ENCODE measurements around the gene SLX9.

Gene SLX9

DNA sequence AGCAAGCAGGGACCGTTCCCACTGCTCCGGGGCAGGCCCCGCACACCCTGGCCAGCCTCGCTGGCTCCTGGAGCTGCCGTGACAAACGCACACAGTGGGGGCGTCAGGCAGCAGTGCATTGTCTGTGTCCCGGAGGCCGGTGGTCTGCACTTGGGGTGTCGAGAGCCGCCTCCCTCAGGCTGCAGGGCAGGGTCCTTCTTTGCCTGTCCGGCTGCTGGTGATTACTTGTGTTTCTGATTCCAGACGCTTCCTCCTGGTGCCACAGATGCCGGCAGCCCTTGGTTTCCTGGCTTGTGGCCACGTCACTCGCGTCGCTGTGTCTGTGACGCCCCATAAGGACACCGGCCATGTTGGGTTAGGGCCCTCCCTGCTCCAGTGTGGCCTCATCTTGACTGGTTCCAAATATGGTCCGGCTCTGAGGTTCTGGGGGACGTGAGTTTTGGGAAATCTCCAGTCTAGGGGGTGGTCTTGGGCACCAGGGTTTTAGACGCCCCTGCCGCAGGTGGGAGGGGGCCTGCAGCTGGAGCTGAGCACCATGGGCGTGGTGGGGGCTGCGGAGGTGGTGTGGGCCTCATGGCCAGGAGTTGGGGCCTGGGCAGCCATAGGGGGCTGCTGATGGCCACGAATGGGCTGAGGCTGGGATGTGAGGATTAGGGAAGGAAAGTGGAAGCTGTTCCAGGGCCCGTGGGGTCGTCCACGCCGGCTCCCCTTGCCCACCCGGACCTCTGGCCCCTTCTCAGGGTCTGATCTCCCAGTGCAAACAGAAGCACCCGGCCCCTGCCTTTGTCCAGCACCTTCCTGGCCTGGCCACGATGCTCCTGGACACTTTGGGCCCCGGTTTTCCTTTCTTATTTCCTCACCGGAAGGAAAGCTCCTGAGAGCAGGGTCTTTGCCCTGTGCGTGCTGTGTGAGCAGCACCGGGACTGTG lies 41.0 kb downstream of the SLX9 start:
- DNase-seq = no peak

GRCh38 chr21:44982558-44983250 lies 42.9 kb downstream of the SLX9 start:
- no peak for DNase-seq

- no peak for DNase-seq
Observed at GRCh38 chr21:44983421-44984206, 43.8 kb downstream of the SLX9 start.

DNA sequence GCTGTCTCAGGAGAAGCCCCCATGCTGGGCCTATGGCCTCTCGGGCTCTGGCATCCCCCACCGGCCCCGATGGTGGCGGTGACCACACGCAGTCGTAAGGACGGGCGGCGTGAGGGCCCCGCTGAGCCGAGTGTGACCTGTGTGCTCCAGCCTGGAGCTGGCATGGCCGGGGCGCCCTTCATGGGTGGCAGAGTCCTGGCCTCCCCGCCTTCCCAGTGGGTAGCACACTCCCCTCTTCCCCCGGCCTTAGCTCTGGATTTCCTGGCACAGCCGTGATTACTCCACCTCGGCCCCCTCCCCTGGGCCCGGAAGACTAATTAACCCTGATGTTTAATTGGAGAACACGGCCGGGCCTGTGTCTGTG lies 44.6 kb downstream of the SLX9 start:
- no peak for DNase-seq

DNA sequence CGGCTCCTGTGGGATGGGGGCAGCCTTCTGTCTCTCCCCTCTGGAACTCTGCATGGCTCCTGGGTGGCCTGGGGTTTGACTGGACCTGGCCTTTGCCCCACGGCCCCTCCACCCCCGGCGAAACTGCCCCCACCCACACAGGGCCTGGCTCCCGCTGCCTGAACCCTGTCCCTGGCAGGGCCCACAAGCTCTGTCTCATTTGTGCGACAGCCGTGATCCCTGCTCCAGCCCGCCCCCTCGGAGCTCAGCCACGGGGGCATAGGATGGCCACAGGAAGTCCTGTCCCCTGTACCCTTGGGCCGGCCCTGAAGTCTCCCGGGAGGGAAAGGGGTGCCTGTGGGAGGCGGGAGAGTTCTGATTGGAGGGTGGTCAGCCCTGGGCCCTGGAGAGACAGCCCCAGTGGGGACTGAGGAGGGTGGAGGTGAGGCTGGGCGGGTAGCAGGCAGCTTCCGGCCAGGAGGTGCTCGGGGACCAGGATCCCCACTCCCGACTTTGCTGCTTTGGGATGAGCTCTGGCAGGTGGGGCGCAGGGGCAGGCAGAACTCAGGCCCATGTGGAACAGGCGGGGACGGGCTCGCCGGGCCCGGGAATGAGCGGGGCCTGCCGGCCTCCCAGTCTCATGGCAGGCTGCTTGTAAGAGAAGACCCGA lies 45.1 kb downstream of the SLX9 start:
- DNase-seq = no peak

DNA sequence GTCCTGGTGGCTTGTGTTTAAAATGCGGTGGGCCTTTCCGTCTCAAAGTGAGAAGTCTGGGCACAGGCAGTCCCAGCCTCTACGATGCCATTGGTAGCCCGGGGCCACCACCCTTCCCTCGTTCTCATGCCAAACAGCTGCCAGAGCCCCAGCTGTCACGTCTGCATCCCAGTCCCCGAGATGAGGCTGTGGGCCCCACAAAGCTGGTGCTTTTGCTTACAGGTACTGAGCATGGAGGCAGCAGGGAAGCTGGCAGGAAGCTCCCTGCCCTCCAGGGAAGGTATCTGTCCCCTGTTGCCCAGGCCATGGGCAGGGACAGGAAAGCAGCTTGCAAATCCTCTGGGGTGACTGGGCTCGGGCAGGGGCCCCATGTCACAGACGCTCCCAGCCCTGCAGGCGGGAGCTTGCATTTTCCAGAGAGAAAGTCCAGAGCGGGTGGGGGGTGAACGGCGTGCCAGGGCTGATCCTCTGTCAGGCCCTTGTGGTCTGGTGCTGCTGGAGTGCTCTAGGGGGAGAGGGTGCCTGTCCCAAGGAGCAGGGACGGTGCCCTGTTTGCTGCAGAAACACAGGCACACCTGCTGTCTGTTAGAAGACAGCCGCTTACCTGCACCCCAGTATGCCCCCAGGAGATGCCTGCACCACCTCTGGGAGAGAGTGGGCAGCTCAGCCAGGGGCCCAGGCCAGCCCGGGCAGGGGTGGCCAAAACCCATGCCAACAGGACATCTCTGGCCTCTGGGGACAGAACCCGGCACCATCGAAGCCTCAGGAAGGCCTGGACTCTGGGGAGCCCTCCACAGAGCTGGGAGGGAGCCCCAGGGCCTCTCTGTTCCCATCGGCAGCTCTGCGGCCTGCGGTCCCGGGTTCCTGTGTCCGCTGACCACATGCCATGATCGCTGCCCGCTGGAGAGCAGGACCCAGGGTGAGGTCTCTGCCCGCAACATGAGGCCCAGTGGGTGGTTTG lies 45.9 kb downstream of the SLX9 start:
- DNase-seq = no peak

GRCh38 chr21:44986471-44987291 lies 46.9 kb downstream of the SLX9 start:
- DNase-seq = no peak

- DNase-seq = no peak
Observed at GRCh38 chr21:44987301-44987885, 47.6 kb downstream of the SLX9 start.

DNA sequence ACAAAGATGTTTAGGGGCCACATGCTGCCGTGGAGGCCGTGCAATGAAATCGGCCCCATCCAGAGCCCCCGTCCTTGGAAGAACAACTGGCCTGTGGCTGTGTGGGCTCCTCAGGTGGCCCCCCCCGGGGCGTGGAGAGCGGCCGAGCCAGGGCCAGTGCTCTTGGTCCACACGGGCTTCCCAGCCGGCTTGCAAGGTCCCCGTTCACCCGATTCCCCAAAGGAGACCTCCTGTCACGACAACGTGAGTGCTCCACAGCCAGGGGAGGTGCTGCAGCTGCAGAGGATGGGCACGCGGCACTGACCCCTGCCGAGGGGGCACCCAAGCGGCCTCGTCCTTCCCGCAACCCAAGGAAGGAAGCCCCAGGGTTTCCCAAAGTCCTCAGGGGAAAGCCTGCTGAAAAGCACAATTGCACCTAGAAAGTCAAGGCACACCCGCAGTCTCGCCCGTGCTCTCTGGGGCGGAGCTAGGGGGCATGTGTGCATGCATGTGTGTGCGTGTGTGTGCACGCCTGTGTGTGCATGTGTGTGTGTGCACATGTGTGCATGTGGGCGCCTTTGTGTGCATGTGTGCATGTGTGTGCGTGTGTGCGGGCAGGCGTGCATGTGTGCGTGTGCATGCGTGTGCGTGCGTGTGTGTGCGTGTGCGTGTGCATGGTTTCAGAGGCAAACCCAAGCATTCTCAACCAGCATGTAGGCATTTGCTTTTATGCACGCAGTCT lies 48.2 kb downstream of the SLX9 start:
- DNase-seq = no peak

- DNase-seq = no peak
Observed at GRCh38 chr21:44988607-44989536, 49.0 kb downstream of the SLX9 start.

GRCh38 chr21:44989537-44989886 lies 49.7 kb downstream of the SLX9 start:
- no peak for DNase-seq

DNA sequence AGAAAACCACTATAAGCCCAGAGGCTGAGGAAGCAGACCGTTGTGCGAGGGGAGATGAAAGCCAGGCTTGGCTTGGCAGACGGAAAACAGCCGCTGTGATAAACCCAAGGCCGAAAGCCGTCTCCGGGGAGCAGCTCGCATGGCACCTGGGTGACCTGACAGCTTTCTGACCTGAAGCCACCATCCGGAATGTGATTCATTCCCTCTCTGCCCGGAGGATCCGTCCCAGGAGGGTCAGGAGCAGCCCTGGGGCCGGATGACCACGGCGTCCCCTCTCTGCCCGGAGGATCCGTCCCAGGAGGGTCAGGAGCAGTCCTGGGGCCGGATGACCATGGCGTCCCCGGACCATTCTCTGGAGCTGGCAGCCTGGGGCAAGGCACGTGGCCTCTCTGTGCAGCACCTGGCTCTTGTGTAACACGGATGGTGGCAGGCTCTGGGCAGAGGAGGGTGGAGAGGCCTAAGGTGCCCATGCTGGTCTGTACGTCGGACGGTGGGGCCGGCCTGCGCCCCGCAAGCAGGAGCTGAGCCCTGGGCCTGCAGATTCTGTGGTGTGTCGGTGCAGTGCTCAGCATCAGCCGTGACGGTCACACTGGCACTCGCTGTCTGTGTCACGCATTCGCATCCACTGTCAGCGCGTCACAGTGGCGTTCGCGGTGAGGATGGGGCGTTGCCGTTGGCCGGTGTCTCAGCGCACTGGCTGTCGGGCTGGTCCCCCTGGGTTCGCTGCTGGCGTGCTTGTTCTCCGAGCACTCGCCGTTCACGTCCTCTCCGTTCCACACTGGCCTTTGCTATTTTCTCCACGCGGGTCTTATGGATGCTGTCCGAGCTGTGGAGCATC lies 50.3 kb downstream of the SLX9 start:
- no peak for DNase-seq

- DNase-seq = no peak
Observed at GRCh38 chr21:44990921-44991320, 51.1 kb downstream of the SLX9 start.

DNA sequence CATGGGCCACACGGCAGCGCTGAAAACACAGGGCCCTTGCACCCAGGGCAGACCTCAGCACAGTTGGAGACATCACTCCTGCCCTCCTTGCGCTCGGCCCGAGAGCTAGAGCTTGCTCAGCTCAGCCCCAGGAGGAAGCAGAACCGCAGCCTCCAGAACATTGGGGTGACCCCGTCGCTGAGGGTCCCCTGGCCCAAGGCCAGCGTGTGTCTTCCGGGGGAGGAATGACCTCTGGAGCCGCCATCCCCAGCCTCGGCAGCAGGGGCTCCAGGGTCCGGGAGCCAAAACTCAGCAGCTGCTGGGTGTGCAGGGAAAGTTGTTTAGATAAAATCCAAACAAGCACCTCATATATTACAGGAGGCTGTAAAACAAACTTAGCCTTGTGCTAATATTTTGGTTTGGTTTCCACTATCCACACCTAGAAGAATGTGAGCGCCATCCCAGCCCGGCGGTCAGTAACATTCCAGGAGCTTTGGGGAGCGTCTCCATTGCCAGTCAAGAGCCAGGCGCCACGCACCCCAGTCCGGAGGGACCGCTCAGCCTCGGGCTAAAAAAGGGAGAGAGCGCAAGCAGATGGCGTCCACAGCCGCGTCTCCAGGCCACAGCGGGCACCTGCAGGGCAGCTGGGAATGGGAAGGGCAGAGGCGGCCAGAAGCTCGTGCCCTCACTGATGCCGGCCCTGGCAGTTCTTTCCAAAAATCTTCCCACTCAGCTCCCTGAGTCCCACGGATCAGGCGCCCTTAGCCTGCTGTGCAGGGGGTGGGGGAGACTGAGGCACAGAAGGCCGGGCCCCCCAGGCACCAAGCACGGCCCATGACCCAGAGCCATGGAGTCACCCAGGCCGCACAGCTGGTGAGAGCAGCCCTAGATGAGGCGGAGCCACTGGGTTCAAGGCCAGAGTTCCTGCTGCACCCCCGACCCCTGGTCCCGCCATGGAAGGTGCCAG lies 52.0 kb downstream of the SLX9 start:
- DNase-seq = no peak

DNA sequence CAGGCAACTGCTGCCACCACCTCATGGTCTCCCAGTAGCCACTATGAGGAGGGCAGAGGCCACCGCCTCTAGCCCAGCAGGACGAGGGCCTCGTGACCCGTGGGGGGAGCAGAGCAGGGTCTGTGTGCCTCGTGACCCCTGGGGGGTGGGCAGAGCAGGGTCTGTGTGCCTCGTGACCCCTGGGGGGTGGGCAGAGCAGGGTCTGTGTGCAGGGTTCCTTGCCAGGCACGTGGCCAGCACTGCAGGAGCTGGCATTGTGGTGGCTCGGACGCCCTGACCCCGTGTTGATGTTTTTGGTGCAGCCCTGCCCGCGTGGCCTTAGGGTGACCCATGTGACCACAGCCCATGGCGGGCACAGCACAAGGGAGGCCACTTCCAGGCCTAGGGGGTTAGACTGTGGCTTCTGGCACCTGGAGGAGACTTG lies 52.8 kb downstream of the SLX9 start:
- no peak for DNase-seq

GRCh38 chr21:44993321-44994046 lies 53.7 kb downstream of the SLX9 start:
- DNase-seq = no peak
